WTC11 (cell line): Measurements from ENCODE around the gene LCA5. TPM values are rescaled to one million over a fixed set of nuclear protein-coding genes. Genes with fewer than 3 reads are reported as not detected.

ENCODE experiments used
- ATAC-seq: fragments of 200-7000 bp; cut with Tn5 transposase; 2 replicates; pipeline ENCODE4 v1.10.0; 2021; ENCODE audit warnings: mild to moderate bottlenecking, moderate library complexity
- CTCF ChIA-PET: fragments of 300-600 bp; sonication (Branson Sonifier 250); formaldehyde crosslinking; loops from one replicate; lab custom pipeline; 2021; ENCODE audit warnings: antibody characterized with exemption; lab: Charles Lee
- POLR2A ChIA-PET: fragments of 350-600 bp; sonication (Branson Sonifier 250); formaldehyde crosslinking; loops from one replicate; lab custom pipeline; 2021; ENCODE audit warnings: antibody characterized with exemption; lab: Charles Lee
- DNase-seq: peaks from one replicate; pipeline ENCODE4 v3.0.0; 2021; ENCODE audit warnings: low spot score
- H3K27ac Mint-ChIP-seq: 2 replicates; pipeline ENCODE4 v1.8.0; 2021; ENCODE audit warnings: mixed read lengths
- H3K27me3 Mint-ChIP-seq: 2 replicates; pipeline ENCODE4 v1.8.0; 2021; ENCODE audit warnings: low read depth, mild to moderate bottlenecking, moderate library complexity, mixed read lengths
- H3K36me3 Mint-ChIP-seq: 2 replicates; pipeline ENCODE4 v1.8.0; 2021; ENCODE audit warnings: mixed read lengths
- H3K4me1 Mint-ChIP-seq: 2 replicates; pipeline ENCODE4 v1.8.0; 2022; ENCODE audit warnings: mixed read lengths
- H3K4me3 Mint-ChIP-seq: 2 replicates; pipeline ENCODE4 v1.8.0; 2021; ENCODE audit warnings: mild to moderate bottlenecking, moderate library complexity, mixed read lengths
- H3K9me3 Mint-ChIP-seq: 2 replicates; pipeline ENCODE4 v1.8.0; 2021; ENCODE audit warnings: mixed read lengths
- AR ChIP-seq: fragments of 250-450 bp; sonication (Bioruptor Pico); IDR thresholded peaks from 2 replicates; pipeline ENCODE4 v1.9.0; 2021; ENCODE audit warnings: mild to moderate bottlenecking
- CBFB ChIP-seq: sonication (generic); formaldehyde crosslinking; IDR thresholded peaks from 2 replicates; pipeline ENCODE4 v1.8.1; 2022; ENCODE audit warnings: mild to moderate bottlenecking, low read depth, missing genetic modification reagents
- E2F1 ChIP-seq: sonication (generic); formaldehyde crosslinking; IDR thresholded peaks from 2 replicates; pipeline ENCODE4 v1.8.0; 2022; ENCODE audit warnings: mild to moderate bottlenecking, missing genetic modification reagents
- E2F5 ChIP-seq: sonication (generic); formaldehyde crosslinking; IDR thresholded peaks from 2 replicates; pipeline ENCODE4 v1.8.1; 2022; ENCODE audit warnings: mild to moderate bottlenecking, moderate library complexity, missing genetic modification reagents
- ERG ChIP-seq: fragments of 250-450 bp; sonication (Bioruptor Pico); IDR thresholded peaks from 2 replicates; pipeline ENCODE4 v1.8.0; 2021; ENCODE audit warnings: mild to moderate bottlenecking
- GTF2I ChIP-seq: fragments of 250-450 bp; sonication (Bioruptor Pico); conservative IDR thresholded peaks from 2 replicates; pipeline ENCODE4 v1.4.0; 2021; ENCODE audit warnings: mild to moderate bottlenecking
- HMGA2 ChIP-seq: fragments of 250-450 bp; sonication (Bioruptor Pico); IDR thresholded peaks from 2 replicates; pipeline ENCODE4 v1.4.0; 2021; ENCODE audit warnings: mild to moderate bottlenecking, moderate library complexity
- JAZF1 ChIP-seq: fragments of 250-450 bp; sonication (Bioruptor Pico); IDR thresholded peaks from 2 replicates; pipeline ENCODE4 v1.9.0; 2021; ENCODE audit warnings: moderate library complexity, mild to moderate bottlenecking, inconsistent platforms
- KAT7 ChIP-seq: sonication (generic); formaldehyde crosslinking; IDR thresholded peaks from 2 replicates; pipeline ENCODE4 v1.8.1; 2023; ENCODE audit warnings: missing genetic modification reagents, mild to moderate bottlenecking, borderline replicate concordance
- MAX ChIP-seq: sonication (generic); formaldehyde crosslinking; IDR thresholded peaks from 2 replicates; pipeline ENCODE4 v1.8.0; 2022; ENCODE audit warnings: mild to moderate bottlenecking, missing genetic modification reagents
- MLX ChIP-seq: sonication (generic); formaldehyde crosslinking; IDR thresholded peaks from 2 replicates; pipeline ENCODE4 v1.8.1; 2023; ENCODE audit warnings: mild to moderate bottlenecking, missing genetic modification reagents, moderate library complexity
- MXD4 ChIP-seq: fragments of 250-450 bp; sonication (Bioruptor Pico); IDR thresholded peaks from 2 replicates; pipeline ENCODE4 v1.8.0; 2021; ENCODE audit warnings: mild to moderate bottlenecking, moderate library complexity, borderline replicate concordance
- MYBL2 ChIP-seq: sonication (generic); formaldehyde crosslinking; IDR thresholded peaks from 2 replicates; pipeline ENCODE4 v1.8.1; 2023; ENCODE audit warnings: mild to moderate bottlenecking, moderate library complexity, missing genetic modification reagents
- NFE2L1 ChIP-seq: sonication (generic); formaldehyde crosslinking; IDR thresholded peaks from 2 replicates; pipeline ENCODE4 v1.8.1; 2023; ENCODE audit warnings: missing genetic modification reagents
- NR1H2 ChIP-seq: sonication (generic); formaldehyde crosslinking; IDR thresholded peaks from 2 replicates; pipeline ENCODE4 v1.9.0; 2021; ENCODE audit warnings: mild to moderate bottlenecking, moderate library complexity, missing genetic modification reagents
- SP1 ChIP-seq: sonication (generic); formaldehyde crosslinking; conservative IDR thresholded peaks from 2 replicates; pipeline ENCODE4 v1.8.1; 2022; ENCODE audit warnings: missing genetic modification reagents
- TCF7 ChIP-seq: sonication (generic); formaldehyde crosslinking; IDR thresholded peaks from 2 replicates; pipeline ENCODE4 v1.8.0; 2022; ENCODE audit warnings: mild to moderate bottlenecking, low read depth, missing genetic modification reagents, moderate library complexity
- TEAD4 ChIP-seq: sonication (generic); formaldehyde crosslinking; IDR thresholded peaks from 2 replicates; pipeline ENCODE4 v1.8.0; 2022; ENCODE audit warnings: mild to moderate bottlenecking, missing genetic modification reagents
- ZBTB43 ChIP-seq: sonication (generic); formaldehyde crosslinking; IDR thresholded peaks from 2 replicates; pipeline ENCODE4 v1.8.1; 2023; ENCODE audit warnings: mild to moderate bottlenecking, missing genetic modification reagents
- ZNF121 ChIP-seq: sonication (generic); formaldehyde crosslinking; IDR thresholded peaks from 2 replicates; pipeline ENCODE4 v1.8.0; 2023; ENCODE audit warnings: missing genetic modification reagents
- ZNF423 ChIP-seq: fragments of 250-450 bp; sonication (Bioruptor Pico); IDR thresholded peaks from 2 replicates; pipeline ENCODE4 v2.1.2; 2022; ENCODE audit warnings: mild to moderate bottlenecking, moderate library complexity
- ZNF512 ChIP-seq: sonication (generic); formaldehyde crosslinking; IDR thresholded peaks from 2 replicates; pipeline ENCODE4 v1.8.1; 2022; ENCODE audit warnings: missing genetic modification reagents, borderline replicate concordance
- ZSCAN18 ChIP-seq: fragments of 250-450 bp; sonication (Bioruptor Pico); IDR thresholded peaks from 2 replicates; pipeline ENCODE4 v2.1.2; 2022; ENCODE audit warnings: mild to moderate bottlenecking, moderate library complexity
- total RNA-seq: library from RNA; stranded (reverse); gene quantifications from 3 replicates; pipeline ENCODE4 v1.2.3, GENCODE V29; 2021

Gene LCA5
- total RNA-seq, 1 experiment from 2014 or later, result 3.8 TPM

GRCh38 chr6:79510707-79511106 is 26.5 kb downstream of the LCA5 start:
- ChIA-PET POLR2A (no interaction called here), CTCF (no interaction called here)
- Mint-ChIP-seq H3K36me3 (peaks cover 17% of the 10 kb centered on the region), H3K9me3 (peaks cover 14% of the 10 kb centered on the region), H3K4me3 (no peak overlapping the region), H3K27ac (no peak overlapping the region), H3K4me1 (peaks cover 2% of the 10 kb centered on the region; the same call in 1 of the 2 replicates), H3K27me3 (no peaks in the 10 kb centered on the region)
- DNase-seq, result no peak
- TF ChIP-seq CBFB (no peak), KAT7 (CRISPR knock-in tag) (no peak), TCF7 (no peak), GTF2I (CRISPR knock-in tag) (no peak), ZNF423 (CRISPR knock-in tag) (no peak), HMGA2 (CRISPR knock-in tag) (no peak)
- no peak for ATAC-seq

GRCh38 chr6:79506251-79506650 is 31.0 kb downstream of the LCA5 start:
- POLR2A ChIA-PET, result no interaction called here
- no peak for TF ChIP-seq ZNF512 (CRISPR knock-in tag)
- no peak for TF ChIP-seq JAZF1
- no peak for TF ChIP-seq GTF2I (CRISPR knock-in tag)
- TF ChIP-seq MLX (CRISPR knock-in tag), result no peak
- no peak for TF ChIP-seq ZBTB43
- no peak for TF ChIP-seq NR1H2 (CRISPR knock-in tag)
- TF ChIP-seq, all 79 proteins: peak for 0
- no peak for ATAC-seq
- Mint-ChIP-seq H3K4me1 (no peaks in the 10 kb centered on the region), H3K36me3 (peaks cover 15% of the 10 kb centered on the region), H3K9me3 (peaks cover 14% of the 10 kb centered on the region), H3K4me3 (no peak overlapping the region), H3K27ac (no peak overlapping the region), H3K27me3 (no peaks in the 10 kb centered on the region)
- no peak for DNase-seq
- CTCF ChIA-PET, result no interaction called here

GRCh38 chr6:79504372-79504771 is 32.9 kb downstream of the LCA5 start:
- no peak overlapping the region for H3K27ac Mint-ChIP-seq
- no peaks in the 10 kb centered on the region for H3K27me3 Mint-ChIP-seq
- POLR2A ChIA-PET, result no interaction called here
- H3K36me3 Mint-ChIP-seq, result peaks cover 6% of the 10 kb centered on the region
- CTCF ChIA-PET, result interaction anchor here (0.6 kb wide), 1 partner anchor 17 kb away, joined by 3 read pairs; no protein-coding TSS in a partner anchor
- H3K9me3 Mint-ChIP-seq, result peaks cover 8% of the 10 kb centered on the region
- ATAC-seq, result no peak
- no peak overlapping the region for H3K4me3 Mint-ChIP-seq
- no peak for DNase-seq
- no peaks in the 10 kb centered on the region for H3K4me1 Mint-ChIP-seq
- no peak for TF ChIP-seq TEAD4
- TF ChIP-seq NFE2L1, result no peak
- TF ChIP-seq MAX, result no peak
- no peak for TF ChIP-seq MYBL2 (CRISPR knock-in tag)
- no peak for TF ChIP-seq MXD4 (CRISPR knock-in tag)
- no peak for TF ChIP-seq ZSCAN18 (CRISPR knock-in tag)
- no peak for TF ChIP-seq SP1
- no peak for TF ChIP-seq ERG (CRISPR knock-in tag)
- TF ChIP-seq AR, result no peak
- TF ChIP-seq E2F5 (CRISPR knock-in tag), result no peak
- no peak for TF ChIP-seq ZNF121 (CRISPR knock-in tag)
- TF ChIP-seq E2F1, result no peak
